Embryonic facial prominence (tissue), 1 donor: ENCODE results near the gene SORCS2.

Experiments used
- DNase-seq: peaks from one replicate; pipeline ENCODE4 v3.0.0-alpha.2; 2016; ENCODE audit errors: extremely low spot score

The SORCS2 gene

DNA sequence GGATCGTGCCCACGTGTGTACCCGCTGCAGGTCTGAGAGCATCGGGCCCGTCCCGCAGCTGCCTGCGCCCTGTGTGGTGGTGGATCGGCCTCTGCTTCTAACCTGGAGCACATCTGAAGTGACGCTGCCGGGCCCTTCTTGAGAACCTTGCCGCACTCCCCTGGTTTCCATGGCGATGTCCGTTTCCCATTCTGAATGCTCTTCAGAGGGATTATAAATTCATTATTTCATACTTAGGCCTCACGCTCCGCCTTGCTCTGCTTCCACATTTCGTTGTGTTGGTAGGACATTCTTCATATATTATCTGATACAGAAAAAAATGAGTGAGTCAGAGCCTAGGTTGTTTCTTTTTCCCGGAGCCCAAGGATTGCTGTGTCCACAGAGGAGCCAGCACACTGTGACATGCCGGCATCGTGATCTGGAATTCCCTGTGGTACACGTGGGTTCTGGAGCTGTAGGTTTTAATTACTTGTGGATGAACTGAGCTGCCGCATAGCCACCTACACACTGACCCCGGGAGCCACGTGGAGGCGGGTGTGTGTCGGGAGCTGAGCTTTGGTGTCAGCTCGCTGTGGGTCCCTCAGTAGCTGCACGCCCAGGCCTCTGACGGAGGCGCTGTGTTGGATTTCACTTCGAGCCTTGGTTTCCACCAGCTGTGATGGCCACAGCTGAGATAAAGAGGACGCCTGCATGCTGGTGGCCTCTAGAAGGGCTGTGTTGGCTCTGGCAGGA, 179.0 kb downstream of the SORCS2 start:
- DNase-seq: no peak

DNA sequence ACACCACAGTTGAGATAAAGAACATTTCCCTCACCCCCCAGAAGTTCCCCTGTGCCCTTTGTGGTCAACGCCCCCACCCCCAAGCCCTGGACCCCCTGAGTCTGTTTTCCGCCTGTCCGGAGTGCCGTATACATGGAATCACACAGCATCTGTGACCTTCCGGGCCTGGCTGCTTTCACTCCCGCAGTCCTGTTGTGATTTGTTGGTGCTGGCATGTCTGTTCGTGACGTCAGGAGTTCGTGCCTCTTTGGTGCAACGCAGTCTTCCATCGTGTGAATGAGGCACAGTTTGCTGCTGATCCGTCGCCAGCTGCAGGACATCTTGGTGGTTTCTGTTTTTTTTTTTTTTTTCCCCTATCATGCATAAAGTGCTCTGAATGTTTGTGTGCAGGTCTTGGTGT, 180.3 kb downstream of the SORCS2 start:
- no peak for DNase-seq

DNA sequence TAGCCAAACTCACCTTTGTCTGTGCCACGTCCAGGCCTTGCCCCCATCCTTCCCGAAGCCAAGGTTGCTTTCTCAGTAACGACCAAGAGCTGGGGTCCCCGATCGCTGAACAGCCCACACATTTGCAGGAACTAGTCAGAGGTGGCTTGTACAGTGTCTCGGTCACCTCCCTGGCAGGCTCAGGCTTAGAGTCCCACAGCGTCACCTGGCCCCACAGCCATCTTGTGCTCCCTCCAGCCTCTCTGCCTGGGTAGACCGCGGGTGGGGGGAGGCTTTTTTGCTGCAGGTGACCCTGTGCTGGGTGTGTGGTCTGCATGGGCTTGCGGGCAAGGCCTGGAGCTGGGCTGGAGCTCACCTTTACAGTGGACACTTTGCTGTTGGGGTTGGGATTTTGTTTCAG, 182.2 kb downstream of the SORCS2 start:
- DNase-seq: no peak

DNA sequence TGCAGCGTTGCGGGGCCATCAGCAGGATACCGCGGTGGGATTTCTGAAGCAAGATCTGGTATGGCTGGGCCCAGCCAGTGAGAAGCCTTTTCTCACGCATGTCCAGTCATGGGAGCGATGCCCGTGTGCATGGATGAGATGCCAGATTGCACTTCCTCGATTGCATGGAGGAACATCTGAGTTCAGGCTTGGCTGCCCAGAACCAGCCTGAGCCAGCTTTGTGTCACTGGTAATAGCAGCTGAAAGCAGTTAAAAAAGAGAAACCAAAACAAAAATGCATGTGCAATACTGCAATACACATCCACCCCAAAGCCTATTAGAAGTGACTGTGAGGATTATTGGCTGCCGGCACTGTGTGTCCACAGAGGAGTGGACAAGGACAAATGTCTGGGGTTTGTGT, 183.1 kb downstream of the SORCS2 start:
- DNase-seq: no peak

DNA sequence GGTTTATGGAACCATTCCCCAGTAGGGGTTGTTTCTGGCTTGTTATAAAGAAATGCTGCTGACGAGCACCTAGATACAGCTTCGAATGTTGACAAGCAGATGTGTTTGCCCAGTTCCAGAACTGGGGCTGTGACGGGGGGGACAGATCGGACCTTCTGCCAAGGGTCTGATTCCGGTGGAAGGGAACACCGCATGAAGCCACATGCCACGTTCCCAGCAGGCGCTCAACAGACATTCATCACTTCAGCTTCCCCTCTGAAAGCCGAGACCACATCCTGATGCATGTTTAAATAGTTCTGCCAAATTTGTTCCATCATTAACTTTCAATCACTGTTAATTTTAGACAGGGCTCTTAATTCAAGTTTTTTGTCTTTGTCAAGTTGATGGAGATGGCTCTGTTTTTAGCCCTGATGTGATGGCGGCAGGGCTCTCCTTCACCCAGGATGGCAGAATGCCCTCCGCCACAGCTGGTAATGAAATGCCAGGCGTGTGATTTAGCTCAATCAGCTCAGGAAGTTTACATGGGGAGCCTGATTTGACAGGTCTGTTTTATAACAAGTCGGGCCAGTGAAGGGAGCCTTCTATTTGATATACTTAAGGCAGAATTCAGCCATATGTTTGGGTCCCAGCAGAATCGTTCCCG, 185.0 kb downstream of the SORCS2 start:
- no peak for DNase-seq

DNA sequence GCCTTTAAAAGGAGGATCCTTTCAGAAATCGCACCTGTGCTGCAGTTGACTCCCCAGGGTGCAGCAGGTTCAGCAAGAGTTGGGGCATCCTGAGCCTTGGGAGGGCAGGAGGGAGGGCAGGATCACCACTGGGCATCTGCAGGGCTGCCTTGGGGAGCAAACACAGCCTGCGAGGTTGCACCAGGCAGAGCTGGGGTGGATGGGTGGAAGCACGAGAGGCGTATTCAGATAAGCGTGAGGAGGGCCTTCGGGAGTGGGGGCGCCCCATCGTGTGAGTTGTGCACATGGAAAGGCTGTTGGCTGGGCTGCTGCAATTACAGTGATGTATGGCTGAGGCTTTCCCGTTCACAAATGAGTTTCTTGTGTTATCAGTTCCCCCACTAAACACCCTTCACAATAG, 186.8 kb downstream of the SORCS2 start:
- no peak for DNase-seq

DNA sequence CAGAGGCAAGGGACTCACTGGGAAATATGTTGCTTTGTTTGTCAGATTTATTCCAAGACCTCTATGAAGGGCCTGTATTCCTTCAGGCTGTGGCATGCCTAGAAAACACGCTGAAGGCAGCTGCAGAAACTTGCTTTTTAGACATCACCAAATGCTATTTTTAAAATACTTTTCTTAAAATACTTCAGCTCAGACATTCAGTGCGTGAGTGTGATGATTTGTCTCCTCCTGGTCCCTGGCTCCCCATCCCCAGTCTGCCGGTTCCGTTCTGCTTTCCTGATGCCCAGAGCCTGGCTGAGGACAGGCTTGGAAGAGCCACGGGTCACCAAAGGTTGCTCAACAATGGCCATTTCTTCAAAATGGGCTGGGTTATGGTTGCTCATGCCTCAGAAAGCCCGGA, 187.4 kb downstream of the SORCS2 start:
- DNase-seq: no peak

DNA sequence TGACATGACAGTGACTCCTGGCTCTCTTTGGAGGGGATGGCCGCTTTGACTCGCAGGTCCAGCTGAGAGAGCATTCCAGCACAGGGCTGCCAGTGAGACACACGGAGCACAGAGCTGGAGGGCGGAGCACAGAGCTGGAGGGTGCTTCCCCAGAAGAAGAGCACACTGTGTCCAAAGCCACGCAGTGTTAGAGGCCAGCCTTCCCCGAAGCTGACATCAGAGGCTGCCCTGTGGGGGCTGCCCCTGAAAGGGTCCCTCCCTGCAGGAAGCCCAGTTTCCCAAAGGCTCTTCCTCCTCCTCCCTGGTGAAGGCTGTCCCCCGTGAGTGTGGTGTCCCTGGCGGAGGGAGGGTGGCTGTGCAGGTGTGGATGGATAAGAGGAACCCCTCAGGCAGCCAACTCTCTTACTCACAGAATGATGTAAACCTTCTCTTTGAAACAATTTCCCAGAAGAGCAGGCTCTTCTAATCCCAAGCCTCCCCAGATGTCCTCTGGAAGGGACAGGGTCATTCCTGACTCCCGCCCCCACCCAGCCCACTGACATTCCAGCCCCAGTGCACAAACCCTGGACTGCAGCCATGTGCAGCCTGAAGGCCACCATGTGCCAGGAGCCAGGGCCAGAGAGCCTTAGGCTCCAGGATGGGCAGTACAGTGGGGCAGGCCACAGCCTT, 189.0 kb downstream of the SORCS2 start:
- no peak for DNase-seq

DNA sequence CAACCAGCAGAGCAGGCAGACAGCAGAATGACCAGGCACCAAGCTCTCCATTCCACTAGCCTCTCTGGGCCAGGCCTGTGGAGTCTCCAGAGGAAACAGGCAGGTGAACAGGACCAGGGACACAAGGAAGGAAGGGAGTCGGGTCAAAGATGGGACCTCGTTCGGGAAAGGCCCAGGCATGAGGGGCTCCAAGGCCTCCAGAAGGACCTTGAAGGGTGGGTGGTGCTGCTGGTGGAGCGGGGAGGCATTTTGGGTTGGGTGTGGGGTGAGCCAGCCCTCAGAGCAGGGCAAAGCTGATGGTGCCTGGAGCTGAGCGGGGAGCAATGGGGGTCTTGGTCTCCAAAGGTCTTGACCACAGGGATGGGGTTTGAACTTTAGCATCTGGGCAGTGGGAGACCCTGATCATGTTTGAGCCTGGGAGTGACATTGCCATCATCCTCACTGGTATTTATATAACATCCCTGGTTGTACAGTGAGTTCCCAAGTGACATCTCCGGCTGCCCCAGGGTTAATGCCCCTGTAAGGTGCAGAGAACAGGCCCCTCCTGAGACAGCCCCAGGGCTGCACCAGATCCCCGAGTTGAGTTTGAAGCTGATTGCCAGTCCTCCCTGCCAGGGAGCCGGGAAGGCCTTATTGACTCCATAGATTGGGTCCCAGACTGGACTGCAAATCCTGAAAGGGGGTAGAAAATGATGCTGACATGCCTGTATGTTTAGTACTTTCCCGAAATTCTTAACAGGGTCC, 189.7 kb downstream of the SORCS2 start:
- no peak for DNase-seq

DNA sequence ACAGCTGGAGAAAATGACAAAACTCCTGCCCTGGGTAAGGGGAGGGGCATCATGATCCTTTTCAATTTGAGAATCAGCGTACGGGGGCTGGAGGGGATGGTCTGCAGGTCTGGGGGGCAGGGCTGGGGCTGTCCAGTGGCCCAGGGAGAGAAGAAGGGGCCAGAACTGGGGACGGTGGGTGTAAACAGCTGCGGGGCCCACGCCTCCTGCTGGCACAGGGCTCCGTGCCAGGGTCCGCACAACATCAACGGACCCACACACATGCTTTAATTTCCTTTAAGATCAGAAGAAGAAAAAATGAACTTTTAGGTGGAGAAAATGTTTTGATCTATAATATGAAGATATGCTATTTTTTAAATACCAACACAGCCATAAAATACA, 190.3 kb downstream of the SORCS2 start:
- no peak for DNase-seq

DNA sequence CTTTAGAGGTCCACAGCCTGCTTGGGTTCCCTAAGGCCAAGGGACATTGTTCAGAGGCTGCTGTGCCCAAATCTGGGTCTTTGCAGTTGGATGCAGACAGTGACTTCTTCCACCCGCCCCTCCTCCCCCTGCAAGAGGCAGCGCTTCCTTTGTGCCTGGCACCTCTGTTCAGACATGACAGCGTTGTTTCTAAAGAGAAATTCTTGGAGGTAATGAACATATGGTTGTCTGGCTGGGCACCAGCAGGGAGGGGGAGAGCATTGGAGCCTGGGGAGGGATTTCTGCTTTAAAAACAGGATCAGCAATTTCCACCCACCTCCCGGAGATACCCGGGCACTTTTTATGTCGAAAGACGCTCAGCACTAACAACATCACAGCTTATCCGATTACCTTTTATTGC, 190.9 kb downstream of the SORCS2 start:
- no peak for DNase-seq

DNA sequence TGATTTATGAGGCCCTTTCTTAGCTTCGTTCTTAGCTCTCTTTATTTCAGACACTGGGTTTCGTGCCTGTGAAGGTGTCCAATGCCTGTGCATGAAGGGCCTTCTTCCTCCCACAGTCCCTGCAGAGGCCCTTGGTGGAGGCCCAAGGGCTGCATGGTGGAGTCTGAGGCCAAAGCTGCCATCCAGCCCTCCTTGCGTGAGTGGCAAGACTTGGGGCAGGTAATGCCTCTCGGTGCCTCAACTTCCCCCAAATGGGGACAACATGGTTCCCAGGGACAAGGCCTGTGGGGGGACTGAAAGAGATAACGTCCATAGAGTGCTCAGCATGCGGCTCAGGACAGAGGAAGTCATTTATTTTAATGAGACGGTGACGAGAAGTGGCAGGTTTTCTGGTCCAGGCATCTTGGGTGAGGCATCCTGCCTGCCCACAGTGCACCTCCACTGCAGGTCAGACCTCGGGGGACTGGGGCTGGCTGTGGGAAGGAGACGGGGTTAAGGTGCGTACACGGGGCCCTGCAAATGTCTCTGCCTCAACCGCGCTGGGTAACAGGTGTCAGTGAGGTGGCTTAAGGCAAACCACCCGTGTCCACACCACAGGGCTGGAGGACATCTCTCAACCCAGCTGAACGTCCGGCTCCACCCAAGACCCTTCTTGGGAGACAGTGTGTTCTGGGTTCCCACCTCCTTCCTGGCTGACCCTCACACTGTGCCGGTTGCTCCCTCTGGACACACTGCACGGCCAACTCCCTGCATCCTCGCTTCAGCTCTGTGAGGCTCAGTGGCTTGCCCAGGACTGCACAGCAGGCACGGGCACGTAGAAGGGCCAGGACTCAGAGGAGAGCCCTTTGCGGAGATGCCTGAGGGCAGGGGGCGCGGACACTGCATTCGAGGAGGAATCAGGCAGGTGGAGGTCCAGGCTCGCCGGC, 191.9 kb downstream of the SORCS2 start:
- no peak for DNase-seq

DNA sequence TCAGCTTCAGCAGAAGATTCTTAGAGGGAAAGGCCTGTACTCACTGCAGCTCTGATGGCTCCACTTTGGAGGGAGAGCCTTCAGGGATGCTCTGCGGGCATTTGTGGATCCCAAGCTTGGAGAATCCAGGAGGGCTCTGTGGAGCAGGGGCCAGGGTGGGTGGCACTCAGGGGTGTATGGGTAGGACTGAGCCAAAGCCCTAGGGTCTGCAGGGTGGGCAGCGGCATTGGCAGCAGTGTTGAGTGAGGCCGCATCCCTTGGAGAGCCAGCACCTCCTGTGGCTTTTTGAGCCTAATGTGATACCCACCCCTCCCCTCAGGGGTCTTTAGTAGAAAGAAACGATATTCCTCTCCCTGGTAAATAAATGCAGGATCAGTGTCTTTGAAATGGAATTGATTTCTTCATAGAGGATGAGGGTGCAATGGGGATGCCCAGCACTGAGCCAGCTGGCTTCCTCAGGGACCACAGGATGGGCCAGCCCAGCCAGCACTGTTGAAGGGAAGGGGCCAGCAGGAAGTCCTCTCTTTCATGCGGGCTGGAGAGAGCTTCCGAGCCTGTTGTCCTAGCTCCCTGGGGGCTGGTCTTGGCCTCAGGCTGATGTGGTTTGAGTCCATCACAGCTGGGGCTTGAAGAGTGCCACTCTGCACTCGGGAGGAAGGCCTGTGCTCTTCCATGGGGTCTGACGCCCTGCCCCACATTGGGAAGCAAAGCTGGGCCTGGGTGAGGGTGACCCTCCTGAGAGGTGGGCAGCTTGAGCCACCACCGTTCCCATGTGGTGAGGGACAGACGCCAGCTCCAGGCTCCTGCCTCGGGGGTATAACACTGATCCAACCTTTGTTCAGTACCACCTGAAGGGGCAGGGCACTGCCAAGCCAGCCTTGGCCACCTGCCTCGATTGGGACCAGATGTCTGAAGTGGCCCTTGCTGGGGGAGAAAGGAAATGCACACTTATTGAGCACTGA, 192.9 kb downstream of the SORCS2 start:
- DNase-seq: no peak

DNA sequence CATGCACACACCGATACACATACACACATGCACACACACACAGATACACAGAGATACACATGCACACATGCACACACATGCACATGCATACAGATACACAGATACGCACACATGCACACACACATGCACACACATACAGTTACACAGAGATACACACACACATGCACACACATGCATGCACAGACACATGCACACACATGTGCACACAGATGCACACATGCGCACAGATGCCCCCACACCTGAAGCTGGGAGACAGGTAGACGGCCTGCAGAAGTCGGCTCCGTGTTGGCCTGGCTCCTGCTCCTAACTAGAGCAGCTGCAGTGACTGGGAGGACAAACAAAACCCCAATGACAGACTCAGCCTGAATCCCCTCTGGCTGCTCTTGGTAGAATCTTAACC, 195.6 kb downstream of the SORCS2 start:
- no peak for DNase-seq

DNA sequence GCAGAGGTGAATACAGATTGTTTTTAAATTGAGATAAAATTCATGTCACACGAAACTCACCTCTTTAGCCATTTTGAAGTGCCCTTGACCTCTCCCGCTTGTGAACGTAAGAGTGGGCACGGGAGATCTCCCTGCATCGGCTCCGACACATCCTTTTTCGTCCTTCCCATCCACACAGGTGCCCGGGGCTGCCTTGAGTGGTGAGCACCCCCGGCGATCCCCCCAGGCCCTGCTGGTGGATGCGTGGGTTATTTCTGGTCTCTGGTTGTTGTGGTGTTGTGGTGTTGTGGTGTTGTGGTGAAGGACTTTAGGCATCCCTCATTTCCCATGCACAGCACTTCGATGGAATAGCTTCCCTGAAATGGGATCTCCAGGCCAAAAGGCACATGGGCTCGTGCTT, 196.3 kb downstream of the SORCS2 start:
- no peak for DNase-seq

DNA sequence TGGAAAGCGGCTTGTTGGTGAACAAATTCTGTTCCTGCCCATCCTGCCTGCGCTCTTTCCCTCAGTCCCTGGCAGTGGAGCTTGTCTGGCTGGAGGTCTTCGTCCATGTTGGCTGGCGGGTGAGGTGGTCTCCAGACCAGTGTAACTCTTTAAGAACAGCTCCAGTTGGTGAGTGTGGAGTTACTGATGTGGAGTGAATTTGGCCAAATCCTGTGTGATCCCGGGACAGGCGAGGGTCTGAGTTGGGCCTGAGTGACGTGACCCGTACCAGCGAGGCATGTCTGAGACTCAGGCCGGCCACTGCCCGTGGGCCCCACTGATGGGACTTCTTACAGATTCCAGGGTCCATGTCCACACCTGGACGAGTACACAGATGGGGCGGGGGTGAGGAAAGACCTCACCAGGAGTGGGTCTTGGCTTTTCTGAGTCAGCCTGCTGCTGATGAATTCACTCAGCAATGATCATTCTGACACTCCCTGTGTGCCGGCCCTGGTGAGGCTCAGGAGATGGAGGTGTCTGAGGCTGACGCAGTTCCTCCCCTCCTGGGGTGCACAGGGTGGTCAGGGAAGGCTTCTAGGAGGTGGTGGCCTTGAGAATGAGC, 196.9 kb downstream of the SORCS2 start:
- no peak for DNase-seq

DNA sequence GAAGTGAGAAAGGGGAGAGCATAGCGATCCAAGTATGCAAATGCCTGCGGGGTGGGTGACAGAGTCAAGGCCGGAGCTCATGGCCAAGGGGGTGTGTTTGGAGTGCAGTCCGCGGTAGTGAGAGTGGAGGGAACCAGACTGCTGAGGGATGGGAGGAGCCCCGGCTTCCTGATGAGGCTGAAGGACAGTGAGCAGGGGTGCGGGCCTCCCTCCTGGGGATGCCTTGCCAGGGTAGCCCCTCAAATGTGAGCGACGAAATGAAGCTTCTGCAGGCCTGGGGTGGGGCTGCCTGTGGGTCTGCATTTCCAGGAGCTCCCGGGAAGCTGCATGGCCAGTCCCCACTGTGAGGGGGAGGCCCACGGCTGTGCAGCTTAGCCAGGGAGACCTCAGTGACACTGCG, 197.4 kb downstream of the SORCS2 start:
- DNase-seq: no peak

DNA sequence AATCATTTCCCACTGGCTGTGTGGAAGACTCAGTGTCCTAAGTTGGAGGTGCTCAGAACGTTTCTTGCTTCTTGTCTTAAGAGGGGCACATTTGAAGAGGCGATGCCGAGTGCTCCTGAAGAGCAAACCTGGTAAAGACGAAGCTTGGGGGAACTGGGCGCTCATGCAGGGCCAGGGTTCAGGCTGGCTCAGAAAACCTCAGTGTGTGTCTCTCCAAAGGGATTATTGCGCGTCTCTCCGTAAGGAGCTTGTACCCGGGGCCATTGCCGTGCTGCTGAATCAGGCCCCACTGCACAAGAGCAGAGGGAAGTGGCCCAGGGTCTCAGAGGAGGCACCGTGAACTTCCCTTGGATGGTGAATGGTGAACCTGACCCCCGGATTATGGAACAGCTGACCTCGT, 198.0 kb downstream of the SORCS2 start:
- no peak for DNase-seq

DNA sequence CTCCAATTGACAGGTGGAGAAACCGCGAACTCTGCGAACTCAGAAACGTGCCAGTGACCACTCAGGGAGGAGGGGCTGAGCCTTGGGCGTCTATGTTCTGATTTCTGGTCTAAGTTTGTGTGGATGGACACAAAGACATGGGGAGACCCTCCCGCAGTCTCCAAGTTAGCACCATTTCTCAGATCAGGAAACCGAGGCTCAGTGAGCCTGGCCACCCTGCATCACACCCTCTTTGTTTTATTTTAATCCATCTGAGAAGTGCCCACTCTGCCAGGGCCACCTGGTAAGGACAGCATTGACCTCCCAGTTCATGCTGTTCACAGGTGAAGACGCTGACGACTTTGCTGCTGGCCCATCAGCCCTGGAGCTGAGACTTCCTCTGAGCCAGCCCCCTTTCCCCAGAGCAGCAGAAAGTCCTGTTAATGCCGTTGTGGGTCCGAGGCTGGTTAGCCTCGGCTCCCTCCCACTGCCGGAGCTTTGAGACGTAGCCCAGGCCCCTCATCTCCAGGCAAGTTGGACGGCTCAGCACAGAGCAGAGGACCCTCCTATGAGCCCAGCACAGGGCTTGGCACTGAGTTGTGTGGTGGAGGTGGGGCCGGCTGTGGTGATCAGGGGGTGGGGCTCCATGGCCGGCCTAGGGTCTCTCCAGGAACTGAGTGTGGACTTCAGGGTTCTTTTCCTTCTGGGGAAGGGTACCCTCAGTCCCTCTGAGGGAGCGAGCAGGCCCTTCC, 198.7 kb downstream of the SORCS2 start:
- no peak for DNase-seq
